ENCODE measurements around the gene TMEM200C. TPM values are rescaled to one million over a fixed set of nuclear protein-coding genes. Genes with fewer than 3 reads are reported as not detected.

Gene TMEM200C
- total and polyA plus RNA-seq, 9 donors = 0.15 to 7.4 (median 0.80) TPM

- TF ChIP-seq POLR2A (IDR thresholded peaks at IDR 0.05) (no peak), CTCF (IDR thresholded peaks at IDR 0.05) (no peak), EP300 (IDR thresholded peaks at IDR 0.05) (no peak)
- intact Hi-C loops (cut with DNase I) = no loop called here
- no peaks in the 10 kb centered on the region for H3K27me3 ChIP-seq
- DNase-seq = no peak
- no peaks in the 10 kb centered on the region for H3K4me1 ChIP-seq (ENCODE audit: insufficient read depth)
- H3K36me3 ChIP-seq = no peaks in the 10 kb centered on the region
- WGBS, 3 donors = 49 to 62% (median 51%) methylated on average over 2 of the region's 2 CpGs
- no peak overlapping the region for H3K4me3 ChIP-seq
- H3K9me3 ChIP-seq = no peaks in the 10 kb centered on the region
- no peak overlapping the region for H3K27ac ChIP-seq
These were observed 35.5 kb upstream of the TMEM200C start for GRCh38 chr18:5930789-5931188.

- no peaks in the 10 kb centered on the region for H3K36me3 ChIP-seq
- H3K27ac ChIP-seq = no peak overlapping the region
- no peak for DNase-seq
- no peak for TF ChIP-seq EP300 (IDR thresholded peaks at IDR 0.05)
- TF ChIP-seq CTCF (IDR thresholded peaks at IDR 0.05) = no peak
- TF ChIP-seq POLR2A (IDR thresholded peaks at IDR 0.05) = no peak
- WGBS, 3 donors = 82 to 87% (median 85%) methylated on average over 3 of the region's 3 CpGs
- H3K27me3 ChIP-seq = no peaks in the 10 kb centered on the region
- H3K4me1 ChIP-seq (ENCODE audit: insufficient read depth) = no peaks in the 10 kb centered on the region
- H3K9me3 ChIP-seq = no peaks in the 10 kb centered on the region
- intact Hi-C loops (cut with DNase I) = no loop called here
- H3K4me3 ChIP-seq = no peak overlapping the region
These were observed 23.0 kb upstream of the TMEM200C start for GRCh38 chr18:5918205-5918858.

GRCh38 chr18:5914951-5915350, 19.6 kb upstream of the TMEM200C start:
- Histone ChIP-seq H3K4me3 (no peak overlapping the region), H3K9me3 (no peaks in the 10 kb centered on the region), H3K4me1 (ENCODE audit: insufficient read depth) (no peaks in the 10 kb centered on the region), H3K27me3 (no peaks in the 10 kb centered on the region), H3K27ac (no peak overlapping the region), H3K36me3 (no peaks in the 10 kb centered on the region)
- WGBS, 3 donors = 64 to 69% (median 65%) methylated on average over 5 of the region's 5 CpGs
- intact Hi-C loops (cut with DNase I) = no loop called here
- no peak for DNase-seq
- TF ChIP-seq EP300 (IDR thresholded peaks at IDR 0.05) = no peak
- no peak for TF ChIP-seq POLR2A (IDR thresholded peaks at IDR 0.05)
- TF ChIP-seq CTCF (IDR thresholded peaks at IDR 0.05) = no peak

GRCh38 chr18:5914016-5914415, 18.7 kb upstream of the TMEM200C start:
- TF ChIP-seq POLR2A (IDR thresholded peaks at IDR 0.05) = no peak
- no peak for TF ChIP-seq EP300 (IDR thresholded peaks at IDR 0.05)
- no peak for TF ChIP-seq CTCF (IDR thresholded peaks at IDR 0.05)
- Histone ChIP-seq H3K4me1 (ENCODE audit: insufficient read depth) (no peaks in the 10 kb centered on the region), H3K36me3 (no peaks in the 10 kb centered on the region), H3K27ac (no peak overlapping the region), H3K27me3 (no peaks in the 10 kb centered on the region), H3K9me3 (no peaks in the 10 kb centered on the region), H3K4me3 (no peak overlapping the region)
- no peak for DNase-seq
- intact Hi-C loops (cut with DNase I) = no loop called here
- WGBS, 3 donors = 47 to 72% (median 65%) methylated on average over 1 of the region's 1 CpG
